IPS-NIHi7 (cell line): Measurements from ENCODE around the gene PERM1.
"Not testable (repeated sequence)": the region's sequence is repeated elsewhere in the genome, so short reads cannot be mapped to it uniquely, and the experiment has no call there.

Source experiments
- DNase-seq: peaks from one replicate; pipeline ENCODE4 v3.0.0; 2012; ENCODE audit warnings: mixed read lengths; ENCODE audit errors: extremely low spot score

PERM1 gene

GRCh38 chr1:981955-982558 is at the start of gene PERM1:
Gene PERM1 (minus strand): TSS chr1:982093. CDS start chr1:981029, 1,064 bp downstream.
- DNase-seq, result no peak

- DNase-seq, result not testable (repeated sequence)
Measured at GRCh38 chr1:1030867-1031658, 49.2 kb upstream of the PERM1 start.

DNA sequence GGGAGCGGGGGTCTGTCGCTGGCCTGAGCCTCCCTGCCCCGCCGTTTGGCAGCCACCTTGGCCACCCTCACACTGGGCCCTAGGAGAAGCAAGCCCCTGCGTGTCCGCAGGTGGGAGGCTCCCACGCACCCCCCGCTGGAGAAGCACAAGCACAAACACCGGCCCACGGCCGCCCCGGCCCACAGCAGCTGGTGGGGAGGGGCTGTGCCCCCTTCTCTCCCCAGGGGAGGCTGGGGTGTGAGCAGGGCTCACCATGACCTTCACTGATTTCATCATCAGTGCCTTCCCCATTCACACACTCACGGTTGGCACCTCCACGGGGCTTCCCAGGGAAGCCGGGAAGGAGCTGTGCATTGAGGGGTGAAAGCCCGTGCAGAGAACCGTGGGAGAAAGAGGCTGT is 45.9 kb upstream of the PERM1 start:
- DNase-seq, result no peak

GRCh38 chr1:1026599-1027413 is 44.9 kb upstream of the PERM1 start:
- DNase-seq, result no peak

- DNase-seq, result no peak
Measured at GRCh38 chr1:1025730-1026129, 43.8 kb upstream of the PERM1 start.

DNA sequence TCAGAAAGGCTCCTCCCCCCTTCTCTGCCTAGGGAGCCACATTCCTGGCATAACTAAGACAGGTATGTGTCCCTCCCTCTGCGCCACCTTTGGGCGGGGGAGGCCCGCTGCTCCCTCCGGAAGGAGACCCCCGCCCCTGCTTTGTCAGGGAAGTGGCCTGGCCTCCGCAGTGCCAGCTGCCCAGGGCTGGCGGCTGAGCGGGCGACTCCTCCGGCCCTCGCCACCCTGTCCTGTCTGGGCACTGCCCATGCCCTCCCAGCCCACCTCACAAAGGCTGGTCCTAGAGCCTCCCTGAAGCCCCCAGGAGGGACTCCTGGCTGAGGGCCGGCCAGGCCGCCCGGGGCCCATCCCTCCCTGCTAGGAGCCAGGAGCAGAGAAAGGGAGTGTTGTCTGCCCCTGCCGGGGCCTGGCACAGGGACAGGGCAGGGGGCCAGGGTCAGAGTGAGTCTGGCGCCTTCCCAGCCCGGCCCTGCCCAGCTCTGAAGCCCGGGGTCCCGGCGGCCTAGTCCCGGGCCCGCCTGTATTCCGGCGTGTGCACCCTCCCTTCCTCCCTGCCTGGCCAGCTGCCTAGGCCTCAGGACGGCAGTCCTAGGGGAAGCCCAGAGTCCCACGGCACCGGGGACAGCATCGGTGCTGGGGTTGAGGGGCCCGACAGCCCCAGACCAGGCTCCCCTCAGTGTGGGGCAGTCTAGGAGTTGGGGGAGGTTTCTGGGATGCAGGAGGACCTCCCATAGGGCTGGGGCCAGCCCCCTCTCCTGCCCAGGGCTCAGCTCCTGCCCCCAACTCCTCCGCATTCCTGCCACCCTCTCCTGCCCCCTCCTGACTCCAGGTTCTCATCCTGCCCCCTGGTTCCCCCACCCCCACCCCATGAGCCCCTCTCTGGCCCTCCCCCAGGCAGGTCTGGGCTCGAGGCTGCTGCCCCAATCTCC is 43.1 kb upstream of the PERM1 start:
- DNase-seq, result peak; percentile 71

- DNase-seq, result no peak
Measured at GRCh38 chr1:1024149-1024770, 42.4 kb upstream of the PERM1 start.

- DNase-seq, result no peak
Measured at GRCh38 chr1:1023700-1024099, 41.8 kb upstream of the PERM1 start.

DNA sequence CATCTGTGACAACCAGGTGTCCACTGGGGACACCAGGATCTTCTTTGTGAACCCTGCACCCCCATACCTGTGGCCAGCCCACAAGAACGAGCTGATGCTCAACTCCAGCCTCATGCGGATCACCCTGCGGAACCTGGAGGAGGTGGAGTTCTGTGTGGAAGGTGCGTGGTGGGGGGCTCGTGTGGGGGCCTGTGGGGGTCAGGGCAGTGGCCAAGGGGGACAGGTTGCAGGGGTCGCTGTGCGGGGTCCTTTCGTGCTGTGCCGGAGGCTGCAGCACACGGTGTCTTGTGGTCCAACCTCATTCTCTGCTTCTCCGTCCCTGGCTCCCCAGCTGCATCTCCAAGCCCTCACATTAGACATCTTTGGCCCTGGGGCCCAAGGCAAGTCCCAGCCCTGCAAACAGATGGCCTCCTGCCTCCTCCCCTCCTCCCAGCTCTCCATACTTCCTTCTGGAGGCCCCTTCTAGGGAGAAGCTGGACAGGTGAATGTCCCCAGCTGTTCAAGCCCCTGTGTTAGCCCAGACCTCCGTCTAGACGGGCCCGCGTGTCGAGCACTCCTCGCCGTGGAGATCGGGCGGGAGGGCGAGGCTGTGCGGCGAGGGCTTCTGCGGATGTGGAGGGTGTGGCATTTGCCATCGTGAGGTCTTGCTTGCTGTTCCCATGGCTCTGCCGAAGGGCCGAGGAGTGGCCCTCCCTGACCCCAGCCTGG is 40.6 kb upstream of the PERM1 start:
- no peak for DNase-seq

GRCh38 chr1:1021920-1022259 is 40.0 kb upstream of the PERM1 start:
- no peak for DNase-seq

- no peak for DNase-seq
Measured at GRCh38 chr1:1021010-1021919, 39.4 kb upstream of the PERM1 start.

- DNase-seq, result no peak
Measured at GRCh38 chr1:1020415-1021009, 38.6 kb upstream of the PERM1 start.

DNA sequence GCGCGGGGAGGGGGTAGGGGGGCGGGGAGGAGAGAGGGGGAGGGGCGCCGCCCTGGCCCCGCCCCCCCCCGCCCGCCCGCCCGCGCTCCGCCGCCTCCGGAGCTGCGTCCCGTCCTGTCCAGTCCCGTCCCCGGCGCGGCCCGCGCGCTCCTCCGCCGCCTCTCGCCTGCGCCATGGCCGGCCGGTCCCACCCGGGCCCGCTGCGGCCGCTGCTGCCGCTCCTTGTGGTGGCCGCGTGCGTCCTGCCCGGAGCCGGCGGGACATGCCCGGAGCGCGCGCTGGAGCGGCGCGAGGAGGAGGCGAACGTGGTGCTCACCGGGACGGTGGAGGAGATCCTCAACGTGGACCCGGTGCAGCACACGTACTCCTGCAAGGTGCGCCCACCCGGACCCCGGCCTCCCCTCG is 38.1 kb upstream of the PERM1 start, which contains the start of gene AGRN:
Gene AGRN (plus strand): TSS at position 121 of the 405 bp plus-strand sequence. CDS start 53 bp downstream, at position 174.
- no peak for DNase-seq

DNA sequence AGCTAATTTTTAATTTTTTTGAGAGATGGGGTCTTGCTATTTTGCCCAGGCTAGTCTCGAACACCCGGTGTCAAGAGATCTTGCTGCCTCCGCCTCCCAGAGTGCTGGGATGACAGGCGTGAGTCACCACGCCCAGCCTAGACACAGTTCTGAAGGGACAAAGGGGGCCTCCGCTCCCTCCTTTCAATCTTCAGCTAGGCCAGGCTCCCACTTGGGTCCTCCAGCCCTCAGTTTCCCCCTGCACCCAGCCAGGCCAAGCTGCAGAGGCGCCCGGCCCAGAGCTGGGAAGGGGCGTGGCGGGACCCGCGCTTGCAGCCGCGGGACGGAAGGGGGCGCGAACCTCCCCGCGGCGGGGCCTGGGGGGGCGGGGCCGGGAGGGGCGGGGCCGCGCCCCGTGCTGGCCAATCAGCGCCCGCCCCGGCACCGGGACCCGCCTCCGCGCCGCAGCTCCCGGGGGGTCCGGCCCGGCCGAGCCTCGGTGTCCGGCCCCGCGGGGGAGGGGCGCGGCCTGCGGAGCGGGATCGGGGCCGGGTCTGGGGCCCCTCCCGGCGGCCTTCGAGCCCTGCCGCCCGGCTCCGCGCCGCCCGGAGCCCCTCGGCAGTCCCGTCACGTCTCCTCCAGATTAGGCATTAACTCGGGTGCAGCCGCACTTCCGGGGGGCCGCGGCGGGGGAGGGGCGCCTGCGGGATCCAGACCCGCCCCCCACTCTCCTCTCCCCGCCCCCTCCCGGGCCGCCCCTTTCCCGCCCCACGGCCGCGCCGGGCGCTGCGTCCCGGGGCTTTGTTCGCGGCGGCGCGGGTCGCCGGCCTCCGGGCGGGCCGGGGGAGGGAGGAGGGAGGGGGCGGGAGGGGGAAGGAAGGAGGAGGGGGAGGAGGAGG is 37.5 kb upstream of the PERM1 start:
- DNase-seq, result peak; percentile 86

DNA sequence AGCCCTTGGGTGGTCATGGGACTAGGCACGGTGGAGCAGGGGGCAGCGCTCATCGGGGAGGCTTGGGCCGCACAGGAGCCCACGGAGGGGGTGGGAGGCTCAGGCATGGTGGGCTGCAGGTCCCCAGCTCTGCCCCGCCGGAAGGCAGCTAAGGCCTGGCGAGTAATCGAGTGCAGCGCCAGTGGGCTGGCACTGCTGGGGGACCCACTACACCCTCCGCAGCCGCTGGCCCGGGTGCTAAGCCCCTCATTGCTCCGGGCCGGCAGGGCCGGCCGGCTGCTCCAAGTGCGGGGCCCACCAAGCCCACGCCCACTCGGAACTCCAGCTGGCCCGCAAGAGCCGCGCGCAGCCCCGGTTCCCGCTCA is 36.4 kb upstream of the PERM1 start:
- not testable (repeated sequence) for DNase-seq

DNA sequence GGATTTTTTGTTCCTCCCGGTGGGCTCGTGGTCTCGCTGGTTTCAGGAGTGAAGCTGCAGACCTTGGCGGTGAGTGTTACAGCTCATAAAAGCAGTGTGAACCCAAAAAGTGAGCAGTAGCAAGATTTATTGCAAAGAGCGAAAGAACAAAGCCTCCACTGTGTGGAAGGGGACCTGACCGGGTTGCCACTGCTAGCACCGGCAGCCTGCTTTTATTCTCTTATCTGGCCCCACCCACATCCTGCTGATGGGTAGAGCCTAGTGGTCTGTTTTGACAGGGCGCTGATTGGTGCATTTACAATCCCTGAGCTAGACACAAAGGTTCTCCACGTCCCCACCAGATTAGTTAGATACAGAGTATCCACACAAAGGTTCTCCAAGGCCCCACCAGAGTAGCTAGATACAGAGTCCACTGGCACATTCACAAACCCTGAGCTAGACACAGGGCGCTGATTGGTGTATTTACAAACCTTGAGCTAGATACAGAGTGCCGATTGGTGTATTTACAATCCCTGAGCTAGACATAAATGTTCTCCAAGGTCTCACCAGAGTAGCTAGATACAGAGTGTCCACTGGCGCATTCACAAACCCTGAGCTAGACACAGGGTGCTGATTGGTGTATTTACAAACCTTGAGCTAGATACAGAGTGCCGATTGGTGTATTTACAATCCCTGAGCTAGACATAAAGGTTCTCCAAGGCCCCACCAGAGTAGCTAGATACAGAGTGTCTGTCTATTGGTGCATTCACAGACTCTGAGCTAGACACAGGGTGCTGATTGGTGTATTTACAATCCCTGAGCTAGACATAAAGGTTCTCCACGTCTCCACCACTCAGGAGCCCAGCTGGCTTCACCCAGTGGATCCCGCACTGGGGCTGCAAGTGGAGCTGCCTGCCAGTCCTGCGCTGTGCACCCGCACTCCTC is 35.8 kb upstream of the PERM1 start:
- DNase-seq, result not testable (repeated sequence)
